ENCODE measurements around the gene TNPO3.

The TNPO3 gene

GRCh38 chr7:129014501-129015101 is 40.3 kb downstream of the TNPO3 start:
- TF ChIP-seq CTCF (IDR thresholded peaks at IDR 0.05; ENCODE audit: low read length, missing control alignments), result no peak
- DNase-seq (ENCODE audit: low read depth), result no peak
- no peak overlapping the region for H3K4me3 ChIP-seq (replicated peaks; ENCODE audit: low read depth, low read length)

GRCh38 chr7:129013048-129013724 is 41.7 kb downstream of the TNPO3 start:
- H3K4me3 ChIP-seq (replicated peaks; ENCODE audit: low read depth, low read length), result no peak overlapping the region
- DNase-seq (ENCODE audit: low read depth), result no peak
- TF ChIP-seq CTCF (IDR thresholded peaks at IDR 0.05; ENCODE audit: low read length, missing control alignments), result no peak

GRCh38 chr7:129012641-129013040 is 42.3 kb downstream of the TNPO3 start:
- DNase-seq (ENCODE audit: low read depth), result no peak
- no peak overlapping the region for H3K4me3 ChIP-seq (replicated peaks; ENCODE audit: low read depth, low read length)
- TF ChIP-seq CTCF (IDR thresholded peaks at IDR 0.05; ENCODE audit: low read length, missing control alignments), result no peak

GRCh38 chr7:129010075-129010474 is 44.8 kb downstream of the TNPO3 start:
- H3K4me3 ChIP-seq (replicated peaks; ENCODE audit: low read depth, low read length), result no peak overlapping the region
- TF ChIP-seq CTCF (IDR thresholded peaks at IDR 0.05; ENCODE audit: low read length, missing control alignments), result no peak
- DNase-seq (ENCODE audit: low read depth), result no peak

- DNase-seq (ENCODE audit: low read depth), result no peak
- no peak overlapping the region for H3K4me3 ChIP-seq (replicated peaks; ENCODE audit: low read depth, low read length)
- TF ChIP-seq CTCF (IDR thresholded peaks at IDR 0.05; ENCODE audit: low read length, missing control alignments), result no peak
Measured at GRCh38 chr7:129009437-129009836, 45.5 kb downstream of the TNPO3 start.

- no peak for TF ChIP-seq CTCF (IDR thresholded peaks at IDR 0.05; ENCODE audit: low read length, missing control alignments)
- DNase-seq (ENCODE audit: low read depth), result no peak
- no peak overlapping the region for H3K4me3 ChIP-seq (replicated peaks; ENCODE audit: low read depth, low read length)
Measured at GRCh38 chr7:129008645-129009414, 46.1 kb downstream of the TNPO3 start.
